HEK293T (cell line): ENCODE measurements around the gene ZKSCAN8.

Experiments used
- CTCF ChIA-PET: fragments of 350-600 bp; formaldehyde crosslinking; extraction: SDS; loops from one replicate; lab custom pipeline; 2021; ENCODE audit warnings: antibody characterized with exemption, inconsistent platforms; lab: Yijun Ruan, JAX
- POLR2A ChIA-PET: fragments of 350-600 bp; formaldehyde crosslinking; extraction: SDS; loops from one replicate; lab custom pipeline; 2020; ENCODE audit warnings: antibody characterized with exemption, inconsistent platforms; lab: Yijun Ruan, JAX
- DNase-seq: peaks from one replicate; pipeline ENCODE4 v3.0.0; 2012; ENCODE audit warnings: mixed read lengths; ENCODE audit errors: extremely low spot score
- ARNT ChIP-seq: fragments of 450-650 bp; IDR thresholded peaks from 2 replicates; pipeline ENCODE4 v1.6.1; 2017; ENCODE audit warnings: mild to moderate bottlenecking
- BHLHE40 ChIP-seq: fragments of 450-650 bp; IDR thresholded peaks from 2 replicates; pipeline ENCODE4 v1.6.1; 2016; ENCODE audit warnings: mild to moderate bottlenecking, moderate library complexity, borderline replicate concordance
- CTBP1 ChIP-seq: fragments of 450-650 bp; IDR thresholded peaks from 2 replicates; pipeline ENCODE4 v1.6.1; 2016; ENCODE audit warnings: borderline replicate concordance
- ELF4 ChIP-seq: fragments of 450-650 bp; IDR thresholded peaks from 2 replicates; pipeline ENCODE4 v1.6.1; 2017; ENCODE audit warnings: antibody characterized with exemption
- FOXA1 ChIP-seq: fragments of 450-650 bp; IDR thresholded peaks from 2 replicates; pipeline ENCODE4 v1.6.1; 2016; ENCODE audit warnings: mild to moderate bottlenecking
- FOXK2 ChIP-seq: fragments of 450-650 bp; IDR thresholded peaks from 2 replicates; pipeline ENCODE4 v1.6.1; 2016; ENCODE audit warnings: mild to moderate bottlenecking
- FOXM1 ChIP-seq: fragments of 450-650 bp; IDR thresholded peaks from 2 replicates; pipeline ENCODE4 v1.6.1; 2017; ENCODE audit warnings: mild to moderate bottlenecking, borderline replicate concordance
- HDGF ChIP-seq: fragments of 450-650 bp; IDR thresholded peaks from 2 replicates; pipeline ENCODE4 v1.6.1; 2017; ENCODE audit warnings: antibody characterized with exemption, borderline replicate concordance
- L3MBTL2 ChIP-seq: fragments of 450-650 bp; conservative IDR thresholded peaks from 2 replicates; pipeline ENCODE4 v1.6.1; 2016; ENCODE audit warnings: mild to moderate bottlenecking
- LEF1 ChIP-seq: fragments of 450-650 bp; IDR thresholded peaks from 2 replicates; pipeline ENCODE4 v1.6.1; 2017; ENCODE audit warnings: mild to moderate bottlenecking, borderline replicate concordance
- NFRKB ChIP-seq: fragments of 450-650 bp; IDR thresholded peaks from 2 replicates; pipeline ENCODE4 v1.6.1; 2016; ENCODE audit warnings: mild to moderate bottlenecking, moderate library complexity
- PKNOX1 ChIP-seq: fragments of 450-650 bp; IDR thresholded peaks from 2 replicates; pipeline ENCODE4 v1.6.1; 2016
- SP1 ChIP-seq: fragments of 450-650 bp; IDR thresholded peaks from 2 replicates; pipeline ENCODE4 v1.6.1; 2017
- SUZ12 ChIP-seq: fragments of 450-650 bp; IDR thresholded peaks from 2 replicates; pipeline ENCODE4 v1.6.1; 2016; ENCODE audit warnings: mild to moderate bottlenecking
- TARDBP ChIP-seq: fragments of 450-650 bp; IDR thresholded peaks from 2 replicates; pipeline ENCODE4 v1.6.1; 2016
- ZNF384 ChIP-seq: fragments of 450-650 bp; IDR thresholded peaks from 2 replicates; pipeline ENCODE4 v1.6.1; 2016

Gene ZKSCAN8

GRCh38 chr6:28124971-28125353, 16.7 kb upstream of the ZKSCAN8 start:
- TF ChIP-seq TARDBP: no peak
- CTCF ChIA-PET: no interaction called here
- DNase-seq: no peak
- POLR2A ChIA-PET: interaction anchor here (0.7 to 5.2 kb wide), 9 partner anchors 13 to 231 kb away, joined by 3 to 41 read pairs (median 4); partner anchors contain the start of genes ZKSCAN3, ZKSCAN8 and ZSCAN26

DNA sequence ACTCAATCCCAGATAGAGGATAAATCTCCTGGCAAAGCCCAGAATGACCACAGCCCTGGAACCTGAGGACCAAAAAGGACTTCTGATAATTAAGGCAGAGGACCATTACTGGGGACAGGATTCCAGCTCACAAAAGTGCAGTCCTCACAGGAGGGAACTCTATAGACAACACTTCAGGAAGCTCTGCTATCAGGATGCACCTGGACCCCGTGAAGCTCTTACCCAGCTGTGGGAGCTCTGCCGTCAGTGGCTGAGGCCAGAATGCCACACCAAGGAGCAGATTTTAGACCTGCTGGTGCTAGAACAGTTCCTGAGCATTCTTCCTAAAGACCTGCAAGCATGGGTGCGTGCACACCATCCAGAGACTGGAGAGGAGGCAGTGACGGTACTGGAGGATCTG, 16.3 kb upstream of the ZKSCAN8 start:
- ChIA-PET POLR2A (interaction anchor here (1.4 to 5.2 kb wide), 4 partner anchors 12 to 230 kb away, joined by 3 to 41 read pairs (median 24); partner anchors contain the start of gene ZKSCAN8), CTCF (no interaction called here)
- TF ChIP-seq TARDBP (no peak), NFRKB (no peak), ARNT (no peak), SUZ12 (no peak), L3MBTL2 (no peak), FOXK2 (no peak)
- DNase-seq: no peak

- DNase-seq: no peak
- ChIA-PET CTCF (interaction anchor here (0.6 kb wide), 1 partner anchor 415 kb away, joined by 3 read pairs; no protein-coding TSS in a partner anchor), POLR2A (interaction anchor here (6.8 kb wide), 1 partner anchor 8 kb away, joined by 33 read pairs; the partner anchor contains the start of gene ZKSCAN8)
- TF ChIP-seq ARNT: no peak
- no peak for TF ChIP-seq ZNF384
- TF ChIP-seq TARDBP: no peak
- TF ChIP-seq SP1: no peak
- TF ChIP-seq LEF1: no peak
- TF ChIP-seq ELF4: no peak
- TF ChIP-seq PKNOX1: no peak
- no peak for TF ChIP-seq CTBP1
- TF ChIP-seq FOXA1: no peak
- no peak for TF ChIP-seq HDGF
- no peak for TF ChIP-seq NFRKB
- TF ChIP-seq FOXK2: no peak
- no peak for TF ChIP-seq SUZ12
- TF ChIP-seq FOXM1: no peak
Measured at GRCh38 chr6:28134015-28134414, 7.7 kb upstream of the ZKSCAN8 start.

- DNase-seq: no peak
- TF ChIP-seq NFRKB (no peak), FOXM1 (no peak), ELF4 (no peak), ZNF384 (peak; percentile 73), FOXK2 (no peak), SP1 (no peak), HDGF (no peak)
- CTCF ChIA-PET: interaction anchor here (0.6 kb wide), 1 partner anchor 414 kb away, joined by 3 read pairs; no protein-coding TSS in a partner anchor
- POLR2A ChIA-PET: no interaction called here
Measured at GRCh38 chr6:28134716-28135115, 7.0 kb upstream of the ZKSCAN8 start.

DNA sequence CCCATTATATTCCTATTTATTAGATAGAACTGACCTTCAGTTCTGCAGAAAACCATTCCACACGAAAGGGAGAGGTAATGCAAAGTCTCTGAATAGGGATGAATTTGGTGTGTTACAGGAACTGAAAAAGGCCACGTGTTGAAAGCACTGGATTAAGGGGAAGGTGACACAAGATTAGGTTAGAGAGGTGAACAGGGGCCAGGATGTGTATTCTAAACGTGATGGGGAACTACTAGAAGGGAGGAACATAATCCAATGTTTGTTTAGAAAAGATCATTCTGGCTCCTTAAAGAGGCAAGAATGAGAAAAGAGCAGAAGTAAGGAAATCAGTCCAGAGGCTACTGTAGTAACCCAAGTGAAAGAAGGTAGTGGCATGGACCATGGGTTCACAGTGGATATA, 6.3 kb upstream of the ZKSCAN8 start:
- POLR2A ChIA-PET: interaction anchor here (0.5 to 2.2 kb wide), 3 partner anchors 31 to 220 kb away, joined by 3 to 18 read pairs (median 3); no protein-coding TSS in a partner anchor
- no peak for DNase-seq

GRCh38 chr6:28136585-28137504, 4.8 kb upstream of the ZKSCAN8 start:
- DNase-seq: peak; percentile 71
- ChIA-PET CTCF (interaction anchor here (0.6 kb wide), 1 partner anchor 927 kb away, joined by 3 read pairs; no protein-coding TSS in a partner anchor), POLR2A (interaction anchor here (0.6 to 3.9 kb wide), 32 partner anchors 10 to 1428 kb away, joined by 3 to 41 read pairs (median 4); partner anchors contain the start of genes PGBD1, ZKSCAN4, ZSCAN16 and ZSCAN26)

More for the DNA sequence above, 6.3 kb upstream of the ZKSCAN8 start:
- CTCF ChIA-PET: no interaction called here
- no peak for TF ChIP-seq LEF1
- no peak for TF ChIP-seq TARDBP

More at GRCh38 chr6:28136585-28137504, 4.8 kb upstream of the ZKSCAN8 start:
- TF ChIP-seq TARDBP (no peak), FOXM1 (peak; percentile 92), ARNT (no peak), PKNOX1 (no peak), ELF4 (peak; percentile 63), LEF1 (no peak), SP1 (no peak), HDGF (no peak), FOXK2 (no peak), L3MBTL2 (peak; percentile 87), BHLHE40 (no peak), FOXA1 (no peak), ZNF384 (no peak), CTBP1 (peak; percentile 85; the same call in 1 of the 2 replicates), SUZ12 (no peak), NFRKB (peak; percentile 25; the same call in 1 of the 2 replicates)
